Stimulated activated CD4-positive, alpha-beta T cell treated with anti-CD3 and anti-CD28 coated beads, TNF-alpha, amount 100 ng/mL, for 48 hours (primary cell): ENCODE results near the gene STUM.
"Not testable (repeated sequence)": the region's sequence is repeated elsewhere in the genome, so short reads cannot be mapped to it uniquely, and the experiment has no call there.

Experiments used
- DNase-seq, 3 donors: peaks; one replicate each; pipeline ENCODE4 v3.0.0-alpha.2; 2020; ENCODE audit warnings: low read depth in 3 of 3

The STUM gene

DNA sequence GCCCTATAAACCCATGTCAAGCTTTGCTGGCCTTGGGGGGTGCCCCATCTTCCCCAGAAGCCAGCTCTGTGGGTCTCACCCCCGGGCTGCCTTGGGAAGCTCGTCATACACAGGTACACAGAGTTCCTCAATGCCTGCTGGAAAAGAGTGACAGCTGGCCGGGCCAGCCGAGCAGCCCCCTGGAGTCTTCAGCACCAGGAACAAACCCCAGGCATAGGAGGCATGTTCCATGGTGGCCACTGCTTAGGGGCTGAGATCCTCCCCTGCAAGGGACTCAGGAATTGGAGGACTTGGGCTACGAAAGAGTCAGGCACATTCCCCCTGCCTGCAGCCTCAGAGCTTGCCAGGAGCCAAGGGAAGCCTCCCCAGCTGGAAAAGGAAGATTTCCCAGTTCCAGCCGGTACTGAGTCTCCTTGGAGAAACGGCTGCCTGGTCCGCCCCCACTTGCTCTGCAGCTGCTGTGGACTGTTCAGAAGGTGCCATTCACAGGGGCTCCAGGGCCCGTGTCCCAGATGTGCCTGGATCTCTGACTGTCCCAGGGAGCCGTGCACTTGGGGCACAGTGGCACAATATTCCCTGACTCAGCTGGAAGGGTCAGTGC, 89.5 kb downstream of the STUM start:
- no peak for DNase-seq

DNA sequence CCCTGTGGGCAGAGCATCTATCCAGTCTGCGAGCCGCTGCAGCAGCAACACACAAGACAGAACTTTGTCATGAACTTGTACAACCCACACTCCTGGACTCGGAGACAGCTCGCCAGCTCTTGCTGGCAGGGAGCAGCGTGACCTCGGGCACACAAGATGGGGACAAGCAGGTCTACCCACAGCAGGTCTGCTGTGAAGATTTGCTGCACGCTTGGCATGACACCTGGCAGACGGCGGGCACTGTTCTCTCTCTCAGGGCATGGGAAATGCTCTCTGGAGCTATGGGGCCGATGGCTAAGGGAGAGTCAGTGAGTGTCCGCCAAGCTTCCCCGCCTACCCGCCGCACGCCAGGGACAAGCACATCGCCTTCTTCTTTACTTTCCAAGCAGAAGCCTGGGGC, 90.0 kb downstream of the STUM start:
- DNase-seq, result no peak

DNA sequence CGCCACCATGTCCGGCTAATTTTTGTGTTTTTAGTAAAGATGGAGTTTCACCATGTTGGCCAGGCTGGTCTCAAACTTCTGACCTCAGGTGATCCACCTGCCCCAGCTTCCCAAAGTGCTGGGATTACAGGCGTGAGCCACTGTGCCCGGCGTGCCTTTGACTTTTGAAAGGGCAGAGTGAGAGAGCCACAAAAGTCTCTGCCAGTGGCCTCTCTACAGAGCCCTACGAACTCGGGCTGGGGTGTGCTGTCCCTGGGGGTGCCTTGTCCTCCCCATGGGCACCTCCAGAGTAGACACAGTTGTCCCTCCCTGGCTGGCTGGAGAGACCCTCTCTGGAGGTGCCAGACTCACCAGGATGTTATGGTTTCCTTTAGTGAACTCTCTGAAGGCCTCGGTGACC, 90.6 kb downstream of the STUM start:
- not testable (repeated sequence) for DNase-seq

DNA sequence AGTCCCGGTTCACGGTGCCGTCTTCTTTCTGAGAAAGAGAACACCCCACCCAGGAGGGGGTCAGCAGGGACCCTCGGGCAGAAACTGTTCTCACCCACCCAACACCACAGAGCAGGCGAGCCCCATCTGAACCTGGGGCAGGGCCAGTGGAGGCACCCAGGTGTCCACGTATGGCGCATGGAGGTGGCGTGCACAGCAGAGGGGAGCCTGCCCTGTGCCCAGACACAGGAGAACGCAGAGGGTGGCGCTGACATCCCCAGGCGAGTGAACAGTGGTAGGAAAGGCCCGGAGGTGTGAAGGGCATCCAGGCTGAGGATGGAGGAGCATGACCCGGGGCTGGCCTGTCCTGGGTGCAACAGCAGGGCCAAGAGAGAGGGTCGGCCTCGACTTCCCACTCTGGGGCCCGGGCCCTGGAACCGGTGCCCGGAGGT, 91.1 kb downstream of the STUM start:
- no peak for DNase-seq

DNA sequence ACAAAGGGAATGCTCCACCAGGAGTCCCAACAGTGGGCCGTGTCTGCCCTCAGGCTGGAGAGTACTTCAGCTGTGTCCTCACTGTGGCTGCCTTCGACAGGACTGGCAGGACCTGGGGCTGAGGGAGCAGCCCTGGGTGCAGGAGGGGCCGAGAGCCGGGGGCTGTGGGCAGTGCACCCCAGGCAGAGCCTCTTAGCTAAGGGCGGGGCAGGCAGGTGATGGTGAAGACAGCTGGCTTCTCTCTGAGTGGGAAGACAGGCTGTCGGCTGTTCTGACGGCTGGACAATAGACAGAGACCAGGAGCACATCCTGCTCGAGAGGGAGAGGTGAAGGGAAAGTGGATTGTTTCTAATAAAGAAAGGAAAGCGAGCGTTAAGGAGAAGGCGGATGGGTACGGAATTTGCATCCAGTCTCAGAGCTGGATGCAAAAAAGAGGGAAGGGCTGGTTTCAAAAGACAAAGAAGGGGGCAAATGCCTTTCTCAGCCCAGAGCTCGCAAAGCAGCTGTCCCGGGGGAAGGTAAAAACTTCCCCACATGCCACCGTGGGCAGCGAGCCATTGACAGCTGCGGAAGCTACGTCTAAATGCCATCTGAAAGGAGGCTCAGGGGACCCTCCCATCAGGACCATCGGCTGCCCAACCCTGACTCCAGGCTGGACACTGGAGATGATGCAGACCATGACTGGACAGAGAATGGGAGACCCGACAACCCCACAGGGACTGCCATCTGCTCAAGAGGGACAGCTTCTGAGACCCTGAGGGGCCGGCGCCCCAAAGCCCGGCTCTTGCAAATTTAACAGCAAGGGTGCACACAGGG, 92.0 kb downstream of the STUM start:
- DNase-seq, result no peak

DNA sequence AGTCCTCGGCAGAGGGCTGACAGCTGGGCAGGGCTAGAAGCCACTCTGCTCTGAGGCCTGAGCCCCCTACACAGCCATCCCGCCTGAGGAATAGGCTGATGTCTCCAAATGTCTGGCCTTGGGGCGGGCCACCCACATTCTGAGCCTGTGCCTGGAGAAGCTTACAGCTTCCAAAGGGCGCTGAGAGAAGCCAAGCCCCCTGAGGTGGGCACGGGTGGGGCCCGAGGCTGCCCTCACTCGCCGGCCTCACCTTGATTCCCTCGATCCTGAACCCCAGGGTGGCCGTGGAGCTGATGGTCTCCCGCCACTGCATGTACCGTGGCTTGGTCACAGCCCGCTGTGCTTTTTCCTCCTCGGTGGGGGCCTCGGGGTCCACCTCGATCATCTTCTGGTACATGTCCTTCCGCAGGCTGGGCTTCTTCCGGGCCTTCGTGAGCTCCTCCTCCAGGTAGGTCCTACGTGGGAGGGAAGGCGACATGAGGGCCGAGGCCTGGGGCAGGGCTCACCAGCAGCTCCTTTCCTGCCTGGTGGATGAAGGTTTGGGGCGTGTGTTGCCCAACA, 93.2 kb downstream of the STUM start:
- no peak for DNase-seq

DNA sequence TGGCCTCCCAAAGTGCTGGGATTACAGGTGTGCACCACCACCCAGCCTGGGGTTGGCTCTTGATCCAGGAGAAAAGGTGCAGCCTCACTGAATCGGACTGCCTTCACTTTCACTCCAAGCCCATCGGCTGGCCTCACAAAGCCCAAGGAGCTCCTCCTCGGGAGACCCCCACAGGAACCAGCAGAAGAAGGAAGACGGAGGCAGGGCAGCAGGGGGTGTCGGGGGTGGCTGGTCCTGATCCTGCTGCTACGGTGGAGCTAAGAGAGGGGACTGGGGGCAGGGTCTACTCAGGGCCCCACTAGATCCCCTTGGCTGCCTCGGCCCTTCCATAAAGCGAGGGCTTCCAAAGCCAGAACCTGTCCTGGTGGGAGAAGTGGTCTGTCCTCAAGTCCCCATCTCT, 93.9 kb downstream of the STUM start:
- DNase-seq, result no peak

DNA sequence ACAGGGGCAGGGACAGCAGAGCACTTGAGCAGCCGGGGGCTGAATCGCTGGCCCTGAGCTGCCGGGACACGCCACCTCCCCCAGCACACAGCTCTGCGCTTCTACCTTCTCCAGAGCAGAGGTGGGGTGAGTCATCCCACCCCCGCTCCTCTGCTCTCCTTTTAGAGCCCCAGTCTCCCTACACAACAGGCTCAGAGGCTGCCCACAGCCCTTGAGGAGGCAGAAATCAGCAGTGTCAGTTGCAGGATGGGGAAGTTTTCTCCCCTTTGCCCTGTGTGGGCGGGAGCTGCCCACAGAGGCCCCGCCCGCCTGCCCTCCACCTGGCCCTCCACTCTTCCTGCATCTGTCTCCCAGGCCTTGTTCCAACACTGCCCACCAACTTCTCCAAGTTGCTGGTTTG, 94.6 kb downstream of the STUM start:
- DNase-seq, result peak; percentile 39 to 59 (median 51)

DNA sequence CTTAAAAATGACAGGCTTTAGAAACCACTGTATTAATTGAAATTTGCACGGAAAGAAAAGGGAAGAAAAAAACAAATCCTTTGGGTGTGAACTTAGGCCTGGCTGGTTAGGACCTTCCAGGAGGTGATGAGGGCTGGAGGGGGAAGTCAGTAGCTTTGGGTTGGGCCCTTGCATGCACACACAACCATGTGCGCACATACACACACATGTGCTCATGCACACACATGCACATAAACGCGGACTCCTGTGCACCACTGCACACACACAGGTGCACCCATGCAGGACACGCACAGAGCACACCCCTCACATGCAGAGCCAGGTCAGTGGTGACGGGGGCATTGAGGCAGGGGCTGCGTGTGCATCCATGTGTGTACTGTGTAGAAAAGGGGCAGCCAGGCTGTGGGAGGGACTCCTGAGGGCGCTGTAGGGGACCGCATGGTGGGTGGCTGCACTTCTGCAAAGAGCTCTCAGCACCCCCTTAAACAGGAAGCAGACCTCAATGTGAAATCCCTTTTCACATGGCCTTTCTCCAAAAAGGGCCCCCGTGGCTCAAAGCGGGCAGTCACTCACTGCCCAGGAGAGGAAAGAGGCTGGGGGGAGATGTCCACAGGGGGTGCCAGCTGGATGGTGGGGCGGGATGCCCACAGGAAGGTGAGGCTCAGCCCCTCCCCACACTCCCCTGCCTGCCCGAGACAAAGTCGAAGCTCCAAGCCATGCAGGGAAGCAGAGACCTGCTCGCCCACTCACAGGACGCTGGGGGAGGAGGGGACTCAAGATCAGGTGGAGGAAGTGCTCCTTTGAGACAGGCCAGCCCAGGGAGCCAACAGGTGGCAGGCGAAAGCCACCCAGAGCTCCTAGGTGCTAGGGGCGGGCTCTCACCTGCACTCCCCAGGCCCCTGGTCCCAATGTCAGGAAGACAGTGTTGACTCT, 95.3 kb downstream of the STUM start:
- no peak for DNase-seq

DNA sequence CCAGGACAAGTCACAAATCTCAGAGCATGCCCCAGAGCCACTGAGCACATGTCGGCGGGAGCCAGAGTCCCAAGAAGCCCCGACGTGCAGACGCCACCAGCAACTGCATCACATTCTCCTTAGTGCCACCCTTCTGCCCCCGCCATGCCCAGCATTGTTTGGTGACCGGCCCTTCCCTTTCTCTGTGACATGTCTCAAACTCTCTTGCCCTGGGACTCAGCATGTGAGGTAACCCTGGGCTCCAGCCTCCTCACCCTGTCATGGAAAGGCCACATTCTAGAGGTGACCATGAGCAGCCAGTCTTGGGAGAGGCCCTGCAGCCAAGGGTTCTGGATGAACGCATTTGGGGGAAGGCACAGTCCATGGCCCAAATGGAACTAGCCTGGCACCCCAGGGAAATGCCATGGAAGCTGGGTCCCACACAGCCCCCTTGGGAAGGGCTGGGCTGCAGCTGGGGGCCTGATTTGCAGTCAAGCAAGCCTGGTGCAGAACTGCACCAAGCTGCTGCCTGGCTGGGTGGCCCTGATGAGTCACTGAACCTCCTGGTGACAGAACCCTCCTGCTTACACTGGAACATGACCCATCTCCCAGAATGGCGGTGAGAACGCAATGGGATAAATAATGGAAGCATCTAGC, 96.1 kb downstream of the STUM start:
- no peak for DNase-seq

DNA sequence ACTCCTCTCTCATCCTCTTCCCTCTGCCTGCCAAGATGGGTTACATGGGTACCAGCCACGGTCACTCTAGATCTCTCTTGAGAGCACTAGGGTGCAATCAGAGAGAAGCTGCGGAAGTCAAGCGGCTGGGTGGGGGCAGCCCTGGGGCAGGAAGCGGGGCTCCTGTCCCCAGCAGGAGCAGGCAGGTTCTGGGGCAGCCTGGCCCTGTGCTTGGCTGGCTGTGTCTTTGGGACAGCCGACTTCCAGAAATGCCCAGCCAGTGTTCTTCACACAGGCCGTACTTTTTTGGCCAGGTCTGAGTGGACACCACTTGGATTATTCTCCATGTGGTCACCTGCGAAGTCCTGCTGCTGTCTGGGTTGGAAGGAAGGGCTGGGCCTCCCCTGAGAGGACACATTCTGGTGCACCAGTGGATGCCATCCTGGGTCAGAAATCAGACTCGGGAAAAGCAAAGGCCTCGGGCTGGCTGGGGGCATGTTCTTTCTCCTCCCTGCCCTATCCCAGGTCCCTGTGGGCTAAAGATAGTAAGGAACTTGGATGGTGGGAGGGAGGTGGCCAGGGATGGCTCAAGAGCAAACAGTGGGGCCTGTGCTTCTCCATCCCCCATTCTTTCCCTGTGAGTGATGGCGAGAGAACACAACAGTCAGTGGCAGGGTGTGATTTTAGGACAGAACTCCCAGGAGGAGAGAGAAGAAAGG, 96.9 kb downstream of the STUM start:
- DNase-seq, result no peak

DNA sequence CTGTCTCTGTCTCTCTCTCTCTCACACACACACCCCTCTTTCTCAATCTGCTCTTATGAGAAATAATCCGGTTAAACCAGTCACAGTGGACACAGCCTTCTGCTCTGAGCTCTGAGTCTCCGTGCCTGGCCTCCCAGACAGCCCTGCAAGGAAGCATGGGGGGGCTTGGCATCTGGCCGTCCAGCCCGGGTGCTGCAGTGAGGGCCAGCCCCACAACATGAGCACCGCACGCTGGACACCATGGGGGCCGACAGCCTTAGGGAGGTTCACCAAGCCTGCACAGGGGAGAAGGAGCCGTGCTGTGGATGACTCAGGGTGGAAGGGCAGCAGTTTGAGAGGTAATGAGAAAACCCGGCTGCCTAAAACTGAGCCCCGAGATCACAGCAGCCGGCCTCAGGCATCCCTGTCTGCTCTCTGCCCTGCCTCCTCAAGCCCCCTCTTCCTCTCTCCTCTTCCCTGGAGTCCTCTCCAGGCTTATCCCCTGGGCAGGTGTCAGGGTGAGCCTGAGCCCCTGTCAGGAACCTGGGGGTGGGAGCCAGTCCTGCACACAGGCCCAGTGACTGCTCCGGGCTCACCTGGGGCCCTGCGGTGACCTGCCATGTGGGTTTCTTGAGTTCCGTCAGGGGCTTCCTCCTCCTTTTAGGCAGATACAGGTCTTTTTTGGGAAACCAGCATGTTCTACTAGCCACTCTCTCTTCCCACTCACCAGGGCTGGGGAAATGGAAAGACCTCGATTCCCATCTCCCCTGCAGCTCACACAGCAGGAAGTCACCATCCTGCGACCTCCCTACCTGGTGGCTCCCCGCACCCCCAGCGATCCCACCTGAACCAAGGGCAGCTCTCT, 97.7 kb downstream of the STUM start:
- no peak for DNase-seq

DNA sequence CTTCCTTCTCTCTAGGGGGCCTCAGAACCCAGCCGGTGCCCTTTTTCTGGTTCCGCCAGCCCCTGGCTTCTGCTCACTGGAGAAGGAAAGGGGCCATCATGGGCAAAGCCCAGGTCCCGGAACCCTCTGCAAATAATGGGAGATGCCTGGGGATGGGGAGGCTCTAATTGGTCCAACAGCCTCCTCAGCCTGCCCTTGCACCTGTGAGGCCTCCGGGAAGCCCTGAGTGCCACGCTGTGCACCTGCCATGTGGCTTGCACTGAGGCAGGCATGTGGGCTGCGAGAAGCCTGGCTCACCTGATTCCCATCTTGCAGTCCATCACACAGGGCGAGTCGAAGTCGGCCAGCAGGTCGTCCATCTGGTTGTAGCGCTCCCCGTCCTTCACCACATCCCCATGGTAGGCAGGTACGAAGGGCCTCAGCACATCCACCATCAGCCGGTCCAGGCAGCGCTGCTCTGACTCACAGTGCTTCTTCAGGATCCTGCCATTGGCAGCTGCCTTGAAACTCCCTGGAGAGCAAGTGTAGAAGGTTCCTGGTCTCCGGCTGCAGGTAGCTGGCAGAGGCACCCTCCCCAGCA, 98.4 kb downstream of the STUM start:
- no peak for DNase-seq

DNA sequence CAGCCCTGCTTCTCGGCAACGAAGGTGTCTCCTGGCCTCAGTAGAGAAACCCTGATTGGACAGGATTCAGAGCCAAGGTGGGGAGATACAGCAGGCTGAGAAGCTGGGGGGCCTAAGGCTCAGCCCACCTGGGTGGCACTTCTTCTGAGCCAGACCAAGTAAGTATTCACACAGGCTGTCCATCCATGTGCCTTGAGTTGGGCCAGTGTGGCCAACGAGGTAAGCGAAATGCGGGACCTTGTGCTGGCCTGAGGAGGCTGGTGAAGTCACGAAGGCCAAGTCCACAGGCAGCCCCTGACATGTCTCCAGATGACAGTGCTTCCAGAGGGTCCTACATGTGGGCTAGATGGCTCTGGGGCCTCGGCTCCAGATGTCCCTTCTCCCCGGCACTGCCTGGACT, 99.2 kb downstream of the STUM start:
- no peak for DNase-seq

DNA sequence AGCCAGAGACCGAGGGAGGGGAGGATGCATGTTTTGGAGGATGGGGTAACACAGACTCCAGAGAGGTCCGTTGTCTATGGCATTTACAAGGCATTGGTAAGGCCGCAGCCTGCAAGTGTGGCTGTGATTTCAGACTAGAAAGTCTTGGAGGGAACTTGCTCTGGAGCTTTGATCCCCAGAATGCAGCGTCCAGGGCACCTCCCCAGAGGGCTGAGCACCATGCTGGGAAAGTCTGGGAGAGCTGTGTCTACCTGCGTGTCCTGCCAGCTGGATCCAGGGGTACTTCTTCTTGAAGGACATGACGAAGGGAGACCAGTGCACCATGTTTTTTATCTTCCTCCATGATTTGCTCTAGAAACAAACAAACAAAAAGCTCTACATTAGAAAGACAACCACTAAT, 99.9 kb downstream of the STUM start:
- DNase-seq, result no peak

DNA sequence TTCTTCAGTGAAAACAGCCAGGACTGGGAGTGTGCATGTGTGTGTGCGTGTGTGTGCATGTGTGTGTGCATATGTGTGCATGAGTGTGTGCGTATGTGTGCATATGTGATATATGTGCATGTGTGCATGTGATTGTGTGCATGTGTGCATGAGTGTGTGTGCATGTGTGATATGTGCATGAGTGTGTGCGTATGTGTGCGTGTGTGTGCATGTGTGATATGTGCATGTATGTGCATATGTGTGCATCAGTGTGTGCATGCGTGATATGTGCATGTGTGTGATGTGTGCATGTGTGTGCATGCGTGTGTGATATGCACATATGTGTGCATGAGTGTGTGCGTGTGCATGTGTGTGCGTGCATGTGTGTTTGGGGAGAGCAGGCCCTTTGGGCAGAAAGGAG, 100.7 kb downstream of the STUM start:
- DNase-seq, result no peak

DNA sequence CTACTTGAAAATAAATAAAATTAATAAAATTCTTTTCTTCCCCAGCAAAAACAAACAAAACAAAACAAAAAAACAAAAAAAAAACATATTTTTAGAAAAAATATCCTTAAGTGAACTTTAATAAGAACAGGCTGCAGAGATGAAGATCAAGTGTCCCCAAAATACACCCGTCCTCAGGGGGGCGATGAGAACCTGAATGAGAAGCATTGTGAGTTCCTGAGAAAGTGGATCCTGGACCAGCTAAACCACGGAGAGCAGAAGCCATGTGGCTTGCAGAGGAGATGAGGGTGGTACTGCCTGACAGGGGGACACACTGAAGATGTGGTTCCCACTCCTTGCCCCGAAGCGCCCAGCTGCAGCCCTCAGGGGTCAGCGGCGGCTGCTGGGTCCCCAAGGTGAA, 101.2 kb downstream of the STUM start:
- DNase-seq, result no peak

DNA sequence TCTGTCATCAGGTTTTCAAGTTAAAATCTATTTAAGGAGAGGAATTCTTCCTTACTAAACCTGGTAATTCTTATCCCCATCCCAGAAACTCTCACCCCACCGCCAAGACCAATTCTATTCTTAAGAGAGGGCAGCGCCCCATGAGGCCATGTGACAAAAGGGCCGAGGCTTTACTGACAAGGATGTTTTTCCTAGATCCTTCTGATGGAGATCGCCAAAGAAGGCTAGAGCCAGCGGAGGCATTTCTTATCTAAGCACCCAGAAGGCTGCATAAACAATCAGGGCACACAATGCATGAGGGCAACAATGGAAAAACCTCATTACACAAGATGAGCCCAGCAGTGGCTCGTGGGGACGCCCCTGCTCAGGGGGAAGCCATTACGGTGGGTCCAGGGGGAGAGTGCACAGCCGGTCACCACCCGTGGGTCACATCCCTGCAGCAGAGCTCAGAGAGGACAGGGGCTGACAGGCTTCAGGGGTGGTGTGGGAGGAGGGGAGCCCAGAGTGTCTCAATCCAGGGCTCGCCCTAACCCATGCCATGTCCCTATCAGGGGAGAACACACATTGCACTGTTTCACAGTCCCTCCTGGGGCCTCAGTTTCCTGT, 101.8 kb downstream of the STUM start:
- no peak for DNase-seq

DNA sequence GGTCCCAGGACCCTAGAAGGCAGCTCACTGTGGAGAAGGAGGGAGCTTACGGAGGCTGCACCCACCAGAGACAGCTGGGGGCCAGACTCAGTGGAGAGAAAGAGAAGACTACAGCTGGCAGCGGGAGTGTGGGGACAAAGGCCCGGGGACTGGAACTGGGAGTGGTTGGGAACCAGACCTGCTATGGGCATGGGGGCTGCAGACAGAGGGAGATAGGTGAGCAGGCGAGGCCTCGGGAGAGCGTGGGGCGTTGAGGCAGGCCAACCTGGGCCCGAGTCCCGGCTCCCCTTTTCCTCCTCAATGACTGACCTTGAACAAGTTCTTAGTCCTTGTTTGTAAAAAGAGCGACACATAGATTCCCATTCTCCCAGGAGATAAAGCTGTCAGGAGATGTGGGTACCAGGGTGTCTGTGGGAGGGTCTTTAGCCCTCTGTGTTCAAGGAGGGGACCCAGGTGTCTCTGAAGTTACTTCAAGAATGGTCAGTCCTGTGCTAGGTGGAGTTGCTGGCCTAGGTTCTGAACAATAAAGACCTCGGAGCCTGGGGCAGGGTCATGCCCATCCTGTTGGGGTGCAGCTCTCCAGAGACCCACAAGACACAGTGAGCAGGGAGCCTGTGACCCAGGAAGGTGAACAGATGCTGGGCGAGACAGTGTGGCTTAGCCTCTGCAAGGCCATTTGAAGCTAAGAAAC, 102.6 kb downstream of the STUM start:
- DNase-seq, result no peak
